ENCODE results near the gene PRMT6. TPM values are rescaled to one million over a fixed set of nuclear protein-coding genes. Genes with fewer than 3 reads are reported as not detected.

Gene PRMT6
- total RNA-seq, result 20.2 and 24.6 TPM in 2 replicates

GRCh38 chr1:107056426-107057196 is at the start of gene PRMT6:
TSS of gene PRMT6 (plus strand) at chr1:107056674. CDS start at chr1:107056716, 42 bp downstream.

Other genes with a start within 250 kb of the PRMT6 start
- 1.3 TPM in 2 replicates for gene NTNG1, start 84.4 kb downstream of the PRMT6 start, total RNA-seq